K562 (cell line): ENCODE data around the gene APOM. TPM values are rescaled to one million over a fixed set of nuclear protein-coding genes. Genes with fewer than 3 reads are reported as not detected.
A peak's percentile ranks its signal among the peaks of the same experiment; 100 is the strongest.

Source experiments
- ATF6 ChIP-seq: sonication (generic); formaldehyde crosslinking; IDR thresholded peaks from 2 replicates; pipeline ENCODE4 v1.4.0; 2020; ENCODE audit warnings: mild to moderate bottlenecking, missing genetic modification reagents
- BACH1 ChIP-seq: fragments of 200-800 bp; sonication (Bioruptor generic); IDR thresholded peaks from 2 replicates; pipeline ENCODE4 v1.6.1; 2016; ENCODE audit warnings: missing genetic modification characterization, missing compliant biosample characterization
- BRF2 ChIP-seq: IDR thresholded peaks from 3 replicates; pipeline ENCODE4 v1.6.1; 2011; ENCODE audit warnings: borderline replicate concordance, mild to moderate bottlenecking; ENCODE audit not compliant: insufficient read length, insufficient read depth
- CHD2 ChIP-seq: IDR thresholded peaks from 2 replicates; pipeline ENCODE4 v1.6.1; 2011; ENCODE audit warnings: low read depth, low read length
- DNMT1 ChIP-seq: fragments of 450-650 bp; IDR thresholded peaks from 2 replicates; pipeline ENCODE4 v1.6.1; 2016; ENCODE audit warnings: antibody characterized with exemption, mild to moderate bottlenecking
- ELK1 ChIP-seq: sonication (generic); formaldehyde crosslinking; IDR thresholded peaks from 2 replicates; pipeline ENCODE4 v1.8.1; 2022; ENCODE audit warnings: missing genetic modification reagents
- GABPB2 ChIP-seq: fragments of 250-450 bp; sonication (Bioruptor Pico); conservative IDR thresholded peaks from 2 replicates; pipeline ENCODE4 v1.5.1; 2021; ENCODE audit warnings: mild to moderate bottlenecking
- HDAC1 ChIP-seq, 2 experiments: fragments of 450-650 bp; IDR thresholded peaks; 2 replicates each; pipeline ENCODE4 v1.6.1; 2016 to 2017; ENCODE audit warnings: inconsistent platforms in 1 of 2, mild to moderate bottlenecking in 1 of 2, moderate library complexity in 1 of 2
- KAT7 ChIP-seq: sonication (generic); formaldehyde crosslinking; IDR thresholded peaks from 2 replicates; pipeline ENCODE4 v1.8.0; 2022; ENCODE audit warnings: missing genetic modification reagents, mild to moderate bottlenecking, borderline replicate concordance
- LEF1 ChIP-seq: fragments of 450-650 bp; IDR thresholded peaks from 2 replicates; pipeline ENCODE4 v1.6.1; 2016; ENCODE audit warnings: mild to moderate bottlenecking
- NFXL1 ChIP-seq: fragments of 450-650 bp; formaldehyde crosslinking; IDR thresholded peaks from 2 replicates; pipeline ENCODE4 v1.4.0; 2021; ENCODE audit warnings: mild to moderate bottlenecking
- PRMT5 ChIP-seq: sonication (generic); formaldehyde crosslinking; IDR thresholded peaks from 2 replicates; pipeline ENCODE4 v1.5.0; 2020; ENCODE audit warnings: missing genetic modification reagents
- SMAD1 ChIP-seq: fragments of 150-350 bp; IDR thresholded peaks from 2 replicates; pipeline ENCODE4 v1.6.1; 2014; ENCODE audit warnings: low read length, low read depth; ENCODE audit not compliant: partially characterized antibody
- SMARCE1 ChIP-seq: fragments of 450-650 bp; IDR thresholded peaks from 2 replicates; pipeline ENCODE4 v1.7.1; 2016; ENCODE audit warnings: mild to moderate bottlenecking
- STAT6 ChIP-seq: sonication (generic); formaldehyde crosslinking; IDR thresholded peaks from 2 replicates; pipeline ENCODE4 v1.8.1; 2023; ENCODE audit warnings: mild to moderate bottlenecking, missing genetic modification reagents
- TSC22D4 ChIP-seq: fragments of 450-650 bp; IDR thresholded peaks from 2 replicates; pipeline ENCODE4 v1.6.1; 2016; ENCODE audit warnings: missing genetic modification characterization, missing biosample characterization, control low read depth
- ZEB2 ChIP-seq: fragments of 450-650 bp; IDR thresholded peaks from 2 replicates; pipeline ENCODE4 v1.6.1; 2016
- ZNF253 ChIP-seq: fragments of 250-450 bp; sonication (Bioruptor Pico); conservative IDR thresholded peaks from 2 replicates; pipeline ENCODE4 v1.6.1; 2021; ENCODE audit warnings: mild to moderate bottlenecking
- ZNF280A ChIP-seq: fragments of 450-650 bp; IDR thresholded peaks from 2 replicates; pipeline ENCODE4 v1.6.1; 2018; ENCODE audit warnings: mild to moderate bottlenecking, low read depth; ENCODE audit not compliant: partially characterized antibody
- ZNF384 ChIP-seq: IDR thresholded peaks from 2 replicates; pipeline ENCODE4 v1.6.1; 2012; ENCODE audit warnings: low read depth, low read length, improper control_type of control experiment
- ZNF699 ChIP-seq: fragments of 250-450 bp; sonication (Bioruptor Pico); IDR thresholded peaks from 2 replicates; pipeline ENCODE4 v1.8.0; 2021; ENCODE audit warnings: mild to moderate bottlenecking, moderate library complexity; ENCODE audit not compliant: insufficient replicate concordance
- polyA plus RNA-seq, 8 experiments: library from polyadenylated mRNA; depleted of rRNA in 4 of 8; stranded (reverse) in 5 of 8; unstranded in 3 of 8; fragments of >200 nt; fragmentation: Nextera tagmentation in 2 of 8; fragmentation: Illumina TruSeq in 1 of 8; extraction: Ambion mirVana in 2 of 8; extraction: Trizol in 1 of 8; gene quantifications; 2 replicates each; pipeline versions ENCODE4 v1.2.1 to v1.2.3, GENCODE V29; 2011 to 2014; ENCODE audit warnings: inconsistent platforms in 1 of 8, missing spikeins in 1 of 8
- total RNA-seq, 7 experiments: library from RNA; depleted of rRNA in 6 of 7; stranded (reverse); fragments of >200 nt in 6 of 7; fragmentation: Illumina TruSeq in 2 of 7; extraction: Trizol in 2 of 7; gene quantifications; 2 replicates each; pipeline versions ENCODE4 v1.2.1 to v1.2.3, GENCODE V29; 2011 to 2021; ENCODE audit warnings: low replicate concordance in 1 of 7

Gene APOM
- total and polyA plus RNA-seq, 9 of the 15 experiments (the other 6 are each of a cell fraction or from before 2014, with no cell fraction given), result 5.7 to 24.3 (median 10.4) TPM

- TF ChIP-seq SMARCE1, result peak; percentile 74; the same call in 1 of the 2 replicates
- TF ChIP-seq ZNF280A, result peak; percentile 35
- TF ChIP-seq STAT6, result 0 out of 2 replicates have a peak, but pooled peaks have one; percentile 30
- TF ChIP-seq PRMT5 (CRISPR knock-in tag), result no peak
- 0 out of 2 replicates have a peak, but pooled peaks have one; percentile 43 for TF ChIP-seq DNMT1
- no peak for TF ChIP-seq ZNF699 (CRISPR knock-in tag)
- TF ChIP-seq ZEB2, result peak; percentile 26; the same call in 1 of the 2 replicates
- TF ChIP-seq HDAC1 (IDR thresholded peaks at IDR 0.05), result peak in 1 of 2 experiments; percentile 77; a peak in 2 of 4 replicates
- TF ChIP-seq KAT7 (CRISPR knock-in tag), result 0 out of 2 replicates have a peak, but pooled peaks have one; percentile 8
- no peak; the same call in 1 of the 2 replicates for TF ChIP-seq ZNF384
- TF ChIP-seq BRF2, result no peak
- 0 out of 2 replicates have a peak, but pooled peaks have one; percentile 78 for TF ChIP-seq GABPB2
- TF ChIP-seq LEF1, result no peak
- TF ChIP-seq ZNF253 (CRISPR knock-in tag), result peak; percentile 80; the same call in 1 of the 2 replicates
- no peak for TF ChIP-seq ELK1 (CRISPR knock-in tag)
- TF ChIP-seq CHD2, result no peak
- TF ChIP-seq BACH1 (tag), result no peak
- TF ChIP-seq TSC22D4 (tag), result no peak
- TF ChIP-seq NFXL1 (CRISPR knock-in tag), result no peak
- TF ChIP-seq SMAD1, result no peak
- TF ChIP-seq ATF6 (CRISPR knock-in tag), result no peak
Observed at GRCh38 chr6:31666337-31666965, 10.8 kb downstream of the APOM start (continued).
